Esophagus (tissue), 2 donors: ENCODE data around the gene ASCC1. TPM values are rescaled to one million over a fixed set of nuclear protein-coding genes. Genes with fewer than 3 reads are reported as not detected.

Source experiments
- H3K27ac ChIP-seq, 2 donors: one replicate each; pipeline ENCODE4 v1.5.1; 2013; ENCODE audit warnings: low read depth in 2 of 2, mild to moderate bottlenecking in 2 of 2, inconsistent platforms in 1 of 2, low read length in 1 of 2, moderate library complexity in 1 of 2
- H3K27me3 ChIP-seq, 2 donors: one replicate each; pipeline ENCODE4 v1.6.1; 2013; ENCODE audit warnings: low read length in 2 of 2, control low read depth in 1 of 2, mild to moderate bottlenecking in 1 of 2; ENCODE audit not compliant: insufficient read depth in 2 of 2, control insufficient read depth in 1 of 2
- H3K36me3 ChIP-seq, 2 donors: one replicate each; pipeline ENCODE4 v1.6.1; 2013; ENCODE audit warnings: low read length in 1 of 2; ENCODE audit not compliant: control insufficient read depth in 2 of 2, insufficient read depth in 2 of 2
- H3K4me1 ChIP-seq, 2 donors: one replicate each; pipeline ENCODE4 v1.6.1; 2013; ENCODE audit warnings: low read length in 1 of 2; ENCODE audit not compliant: control insufficient read depth in 2 of 2, insufficient read depth in 2 of 2
- H3K4me3 ChIP-seq, 2 donors: one replicate each; pipeline ENCODE4 v1.5.1; 2013; ENCODE audit warnings: low read length in 2 of 2, mild to moderate bottlenecking in 2 of 2, low read depth in 1 of 2, moderate library complexity in 1 of 2
- H3K9me3 ChIP-seq, 2 donors: one replicate each; pipeline ENCODE4 v1.6.1; 2013; ENCODE audit warnings: mild to moderate bottlenecking in 2 of 2, low read depth in 1 of 2, low read length in 1 of 2, moderate library complexity in 1 of 2; ENCODE audit not compliant: control insufficient read depth in 2 of 2, insufficient read depth in 1 of 2
- WGBS, 2 donors: extraction: QIAGEN DNeasy Blood & Tissue Kit; methylation state at CpG; one replicate each; pipeline ENCODE4 v1.1.7; 2013; 5-methylcytosine and 5-hydroxymethylcytosine counted together
- polyA plus RNA-seq, 2 donors: library from polyadenylated mRNA; stranded (reverse); fragments of 200-250 nt; gene quantifications; one replicate each; pipeline ENCODE4 v1.2.3, GENCODE V29; 2013
- donor health status: healthy with polysubstance abuse.
- donor health status: Bipolar disorder and iron deficiency.

Gene ASCC1
- polyA plus RNA-seq, 2 donors: 4.7 to 12.8 TPM

GRCh38 chr10:72068126-72068765 lies 147.8 kb downstream of the ASCC1 start:
- H3K27me3 ChIP-seq: no peaks in the 10 kb centered on the region
- H3K27ac ChIP-seq: no peak overlapping the region
- H3K4me1 ChIP-seq: no peaks in the 10 kb centered on the region
- H3K9me3 ChIP-seq: no peaks in the 10 kb centered on the region
- peaks cover 0 to 3% of the 10 kb centered on the region in 2 donors for H3K36me3 ChIP-seq
- 94 to 96% methylated on average over 11 of the region's 11 CpGs for WGBS, 2 donors
- H3K4me3 ChIP-seq: no peak overlapping the region

- H3K36me3 ChIP-seq: peaks cover 0 to 3% of the 10 kb centered on the region in 2 donors
- no peak overlapping the region for H3K4me3 ChIP-seq
- no peaks in the 10 kb centered on the region for H3K4me1 ChIP-seq
- 80 to 84% methylated on average over 13 of the region's 13 CpGs for WGBS, 2 donors
- no peak overlapping the region for H3K27ac ChIP-seq
- no peaks in the 10 kb centered on the region for H3K9me3 ChIP-seq
- H3K27me3 ChIP-seq: no peaks in the 10 kb centered on the region
These were observed 148.5 kb downstream of the ASCC1 start for GRCh38 chr10:72067463-72068125.

- no peak overlapping the region for H3K4me3 ChIP-seq
- H3K4me1 ChIP-seq: no peaks in the 10 kb centered on the region
- no peaks in the 10 kb centered on the region for H3K27me3 ChIP-seq
- H3K36me3 ChIP-seq: peaks cover 0 to 3% of the 10 kb centered on the region in 2 donors
- no peak overlapping the region for H3K27ac ChIP-seq
- 76 to 78% methylated on average over 18 of the region's 18 CpGs for WGBS, 2 donors
- no peaks in the 10 kb centered on the region for H3K9me3 ChIP-seq
These were observed 149.5 kb downstream of the ASCC1 start for GRCh38 chr10:72066318-72067284.

GRCh38 chr10:72065439-72066025 lies 150.5 kb downstream of the ASCC1 start:
- WGBS, 2 donors: 71% methylated on average over 13 of the region's 13 CpGs
- no peaks in the 10 kb centered on the region for H3K27me3 ChIP-seq
- H3K4me1 ChIP-seq: no peaks in the 10 kb centered on the region
- no peaks in the 10 kb centered on the region for H3K9me3 ChIP-seq
- H3K4me3 ChIP-seq: no peak overlapping the region
- H3K27ac ChIP-seq: no peak overlapping the region
- peaks cover 0 to 3% of the 10 kb centered on the region in 2 donors for H3K36me3 ChIP-seq

GRCh38 chr10:72063703-72064391 lies 152.2 kb downstream of the ASCC1 start:
- WGBS, 2 donors: 77 to 79% methylated on average over 9 of the region's 9 CpGs
- no peak overlapping the region for H3K4me3 ChIP-seq
- H3K9me3 ChIP-seq: no peaks in the 10 kb centered on the region

GRCh38 chr10:72062832-72063702 lies 153.0 kb downstream of the ASCC1 start:
- no peaks in the 10 kb centered on the region for H3K9me3 ChIP-seq
- no peak overlapping the region for H3K27ac ChIP-seq
- no peaks in the 10 kb centered on the region for H3K27me3 ChIP-seq
- 95 to 96% methylated on average over 29 of the region's 29 CpGs for WGBS, 2 donors
- H3K36me3 ChIP-seq: peaks cover 0 to 3% of the 10 kb centered on the region in 2 donors
- H3K4me1 ChIP-seq: no peaks in the 10 kb centered on the region
- H3K4me3 ChIP-seq: no peak overlapping the region

More at GRCh38 chr10:72063703-72064391, 152.2 kb downstream of the ASCC1 start:
- Histone ChIP-seq H3K27me3 (no peaks in the 10 kb centered on the region), H3K27ac (no peak overlapping the region), H3K36me3 (peaks cover 0 to 3% of the 10 kb centered on the region in 2 donors), H3K4me1 (no peaks in the 10 kb centered on the region)

GRCh38 chr10:72062382-72062781 lies 153.7 kb downstream of the ASCC1 start:
- H3K9me3 ChIP-seq: no peaks in the 10 kb centered on the region
- H3K27ac ChIP-seq: no peak overlapping the region
- peaks cover 0 to 3% of the 10 kb centered on the region in 2 donors for H3K36me3 ChIP-seq
- H3K4me3 ChIP-seq: no peak overlapping the region
- 93 to 96% methylated on average over 10 of the region's 10 CpGs for WGBS, 2 donors
- H3K4me1 ChIP-seq: peaks cover 0 to 1% of the 10 kb centered on the region in 2 donors
- H3K27me3 ChIP-seq: no peaks in the 10 kb centered on the region

GRCh38 chr10:72061930-72062329 lies 154.1 kb downstream of the ASCC1 start:
- no peak overlapping the region for H3K4me3 ChIP-seq
- no peaks in the 10 kb centered on the region for H3K9me3 ChIP-seq
- peaks cover 0 to 3% of the 10 kb centered on the region in 2 donors for H3K36me3 ChIP-seq
- WGBS, 2 donors: 93 to 94% methylated on average over 9 of the region's 9 CpGs
- H3K4me1 ChIP-seq: peaks cover 0 to 5% of the 10 kb centered on the region in 2 donors
- H3K27ac ChIP-seq: no peak overlapping the region
- H3K27me3 ChIP-seq: no peaks in the 10 kb centered on the region
